ENCODE results near the gene GCNT2.
"Not testable (repeated sequence)": the region's sequence is repeated elsewhere in the genome, so short reads cannot be mapped to it uniquely, and the experiment has no call there.

Gene GCNT2

DNA sequence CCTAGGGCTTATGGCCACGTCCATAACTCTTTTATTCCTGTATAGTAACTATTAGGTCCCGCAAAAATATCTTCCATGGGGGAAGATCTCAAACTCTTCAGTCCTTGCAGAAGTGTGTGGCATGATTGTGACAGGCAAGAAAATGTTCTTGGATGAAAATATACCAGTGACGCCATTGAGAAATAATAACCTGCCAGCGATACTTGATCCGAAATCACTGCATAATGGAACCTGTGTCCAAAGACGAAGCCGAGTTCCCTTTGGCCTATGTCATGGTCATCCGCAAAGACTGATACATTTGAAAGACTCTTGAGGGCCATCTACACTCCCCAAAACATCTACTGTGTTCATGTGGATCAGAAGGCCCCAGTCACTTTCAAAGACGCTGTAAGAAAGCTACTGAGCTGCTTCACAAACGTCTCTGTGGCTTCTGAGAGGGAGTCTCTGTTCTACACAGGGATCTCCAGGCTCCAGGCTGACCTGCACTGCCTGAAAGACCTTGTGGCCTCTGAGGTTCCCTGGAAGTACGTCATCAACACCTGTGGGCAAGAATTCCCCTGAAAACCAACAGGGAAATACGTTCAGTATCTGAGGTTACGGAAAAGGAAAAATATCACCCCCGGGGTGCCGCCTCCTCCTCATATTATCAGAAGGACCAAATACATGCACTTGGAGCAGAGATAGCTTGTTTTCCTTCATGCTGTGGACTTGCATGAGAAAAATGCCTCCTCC lies 6.9 kb upstream of the GCNT2 start:
- DNase-seq (ENCODE audit: low spot score) = no peak

DNA sequence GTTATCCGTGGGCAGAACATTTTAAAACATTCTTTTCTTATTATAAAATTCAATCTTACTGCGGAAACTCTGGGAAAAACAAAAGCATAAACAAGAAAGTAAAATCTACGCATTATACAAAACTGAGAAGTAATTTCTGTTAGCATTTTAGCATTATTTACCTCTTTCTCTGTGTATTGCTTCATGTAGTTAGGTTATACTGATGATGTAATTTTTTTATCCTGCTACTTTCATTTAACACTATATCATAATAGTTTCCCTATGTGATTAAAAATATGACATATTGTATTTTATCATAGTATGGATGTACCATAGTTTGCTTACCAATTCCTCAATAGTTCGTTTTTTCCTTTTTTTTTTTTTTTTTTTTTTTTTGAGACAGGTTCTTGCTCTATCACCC lies 4.2 kb upstream of the GCNT2 start:
- no peak for DNase-seq (ENCODE audit: low spot score)

DNA sequence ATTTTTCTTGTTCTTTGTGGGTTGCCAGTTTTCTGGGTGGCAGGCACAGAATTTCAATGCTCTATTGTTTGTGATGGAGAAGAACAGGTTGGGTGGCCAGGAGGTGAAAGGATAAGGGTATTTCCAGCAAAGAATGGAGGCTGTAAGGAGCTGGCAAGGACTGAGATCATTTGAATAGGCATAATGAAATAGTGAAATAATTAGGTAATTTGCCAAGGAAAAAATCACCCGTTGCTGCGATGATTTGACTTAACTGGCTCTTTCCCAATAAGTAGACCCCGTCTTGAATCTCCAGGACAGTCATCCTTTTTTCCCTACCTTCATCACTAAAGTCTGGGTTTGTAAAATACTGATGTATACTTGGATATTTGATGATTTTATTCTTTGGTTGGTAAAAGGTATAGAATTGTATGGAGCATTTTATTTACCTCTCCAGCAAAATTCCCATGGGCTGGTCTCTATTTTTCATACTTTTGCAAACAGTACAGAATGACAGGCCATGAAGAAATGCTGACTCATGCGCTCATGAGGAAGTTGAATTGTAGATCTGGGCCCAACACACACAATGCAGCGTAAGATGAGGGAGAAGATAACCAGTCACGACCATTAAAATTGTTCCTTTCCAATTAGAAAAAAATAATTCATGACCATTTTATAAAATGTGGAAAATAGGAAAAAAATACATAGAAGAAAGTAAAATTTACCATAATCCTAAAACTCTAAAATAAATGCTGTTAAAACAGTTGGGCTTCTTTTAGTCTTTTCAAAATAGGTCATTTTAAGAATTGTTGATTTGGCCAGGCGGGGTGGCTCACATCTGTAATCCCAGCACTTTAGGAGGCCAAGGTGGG lies 2.4 kb upstream of the GCNT2 start:
- peak; percentile 63 for DNase-seq (ENCODE audit: low spot score)

DNA sequence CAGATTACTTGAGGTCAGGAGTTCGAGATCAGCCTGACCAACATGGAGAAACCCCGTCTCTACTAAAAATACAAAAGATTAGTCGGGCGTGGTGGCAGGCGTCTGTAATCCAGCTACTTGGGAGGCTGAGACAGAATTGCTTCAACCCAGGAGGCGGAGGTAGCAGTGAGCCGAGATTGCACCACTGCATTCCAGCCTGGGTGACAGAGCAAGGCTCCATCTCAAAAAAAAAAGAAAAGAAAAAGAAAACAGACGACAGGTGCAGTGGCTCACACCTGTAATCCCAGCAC lies 1.8 kb upstream of the GCNT2 start:
- DNase-seq (ENCODE audit: low spot score) = not testable (repeated sequence)

DNA sequence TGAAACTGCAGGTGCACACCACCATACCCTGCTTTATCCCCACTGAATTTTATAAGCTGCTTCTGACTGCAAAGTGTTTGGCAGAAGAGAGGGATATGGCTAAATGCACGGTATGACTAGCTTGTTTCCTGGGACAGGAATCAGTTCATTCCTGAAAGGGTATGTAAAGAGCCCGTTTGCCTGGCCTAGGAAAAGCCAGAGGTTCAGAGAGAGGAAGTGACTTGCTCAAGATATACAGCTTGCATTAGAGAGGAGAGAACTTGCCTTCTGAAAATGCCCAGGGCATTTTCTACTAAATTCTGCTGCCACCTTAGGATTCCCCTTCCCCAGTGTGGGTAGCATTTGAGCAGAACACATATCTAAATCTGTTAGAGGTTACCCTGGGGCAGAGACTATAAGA lies 683 bp upstream of the GCNT2 start:
- DNase-seq (ENCODE audit: low spot score) = no peak

DNA sequence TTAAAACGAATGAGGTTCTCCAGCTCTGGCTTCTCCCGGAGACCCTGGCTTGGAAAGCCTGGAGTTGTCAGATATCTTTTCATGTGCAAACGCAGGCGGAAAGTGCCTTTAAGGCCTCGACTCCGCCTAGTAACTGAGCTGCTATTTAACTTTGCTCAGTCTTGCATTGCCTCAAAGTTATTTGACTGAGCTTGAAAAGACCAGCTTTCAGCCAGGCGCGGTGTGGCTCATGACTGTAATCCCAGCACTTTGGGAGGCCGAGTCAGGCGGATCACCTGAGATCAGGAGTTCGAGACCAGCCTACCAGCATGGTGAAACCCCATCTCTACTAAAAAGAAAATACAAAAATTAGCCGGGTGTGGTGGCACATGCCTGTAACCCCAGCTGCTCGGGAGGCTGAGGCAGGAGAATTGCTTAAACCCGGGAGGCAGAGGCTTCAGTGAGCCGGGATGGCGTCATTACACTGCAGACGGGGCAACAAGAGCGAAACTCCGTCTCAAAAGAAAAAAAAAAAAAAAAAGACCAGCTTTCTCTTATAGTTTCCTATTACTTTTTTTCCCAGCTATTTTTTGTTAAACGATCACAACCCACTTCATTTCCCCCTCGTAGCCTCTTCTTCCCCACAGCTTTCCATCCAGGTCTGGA lies 1.9 kb downstream of the GCNT2 start:
- no peak for DNase-seq (ENCODE audit: low spot score)

DNA sequence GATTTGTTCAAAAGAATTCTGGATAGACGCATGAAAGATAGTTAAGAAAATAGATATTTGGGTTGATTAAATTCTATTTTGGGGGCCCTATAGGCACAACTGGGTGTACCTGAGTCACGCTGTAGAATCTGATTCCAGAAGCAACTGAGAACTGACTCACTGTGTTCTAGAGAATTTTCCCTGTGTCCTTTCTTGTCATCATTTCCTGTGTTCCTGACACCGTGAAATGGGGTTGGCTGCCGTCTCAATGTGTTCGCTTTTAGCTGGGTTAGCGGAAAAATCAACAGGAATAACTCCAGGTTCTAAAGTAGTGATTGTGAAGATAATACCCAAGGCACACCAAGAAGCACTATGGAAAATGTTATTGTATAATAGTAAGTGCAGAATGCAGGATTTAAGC lies 5.0 kb downstream of the GCNT2 start:
- no peak for DNase-seq (ENCODE audit: low spot score)

DNA sequence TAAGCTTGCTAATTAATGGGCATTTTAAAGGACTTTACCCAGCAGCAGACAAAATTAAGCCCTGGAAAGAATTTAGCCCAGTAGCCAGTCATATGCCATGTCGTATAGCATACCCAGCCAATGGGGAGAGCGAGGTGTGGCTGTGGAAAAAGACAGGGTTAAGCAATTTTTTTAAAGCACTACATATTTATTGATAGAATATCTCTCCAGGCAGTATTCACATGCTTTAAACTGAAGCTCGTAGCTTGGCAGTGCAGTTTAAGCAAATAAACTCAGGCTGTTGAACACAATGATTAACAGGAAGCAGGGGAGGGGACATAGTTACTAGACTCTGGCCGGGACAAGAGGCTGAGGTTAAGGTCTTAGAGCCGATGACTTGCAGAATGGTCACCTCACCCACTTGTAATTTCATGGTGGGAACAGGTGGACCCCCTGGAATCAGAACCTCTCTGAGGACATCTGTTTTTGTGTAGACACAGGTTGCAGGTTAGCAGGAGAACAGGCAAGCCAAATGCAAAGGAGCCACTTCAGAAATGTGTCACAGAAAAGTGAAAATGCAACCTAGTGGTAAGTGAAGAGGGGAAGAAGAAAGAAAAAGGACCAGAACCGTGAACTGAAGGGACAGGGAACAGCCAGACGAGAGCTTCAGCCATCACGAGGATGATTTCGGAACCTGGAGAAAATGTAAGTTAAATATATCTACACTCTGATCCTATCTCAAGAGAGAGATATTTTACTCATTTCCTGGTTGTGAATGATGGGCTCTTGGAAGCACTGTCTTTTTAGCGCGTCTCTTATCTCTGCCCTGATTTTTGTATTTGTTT lies 7.2 kb downstream of the GCNT2 start:
- peak; percentile 35 for DNase-seq (ENCODE audit: low spot score)

DNA sequence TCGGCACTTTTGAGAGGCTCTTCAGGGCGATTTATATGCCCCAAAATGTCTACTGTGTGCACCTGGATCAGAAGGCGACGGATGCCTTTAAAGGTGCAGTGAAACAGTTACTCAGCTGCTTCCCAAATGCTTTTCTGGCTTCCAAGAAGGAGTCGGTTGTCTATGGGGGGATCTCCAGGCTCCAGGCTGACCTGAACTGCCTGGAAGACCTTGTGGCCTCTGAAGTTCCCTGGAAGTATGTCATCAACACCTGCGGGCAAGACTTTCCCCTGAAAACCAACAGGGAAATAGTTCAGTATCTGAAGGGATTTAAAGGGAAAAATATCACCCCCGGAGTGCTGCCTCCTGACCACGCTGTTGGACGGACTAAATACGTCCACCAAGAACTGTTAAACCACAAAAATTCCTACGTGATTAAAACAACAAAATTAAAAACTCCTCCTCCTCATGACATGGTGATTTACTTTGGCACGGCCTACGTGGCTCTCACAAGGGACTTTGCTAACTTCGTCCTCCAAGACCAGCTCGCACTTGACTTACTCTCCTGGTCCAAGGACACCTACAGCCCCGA lies 8.2 kb downstream of the GCNT2 start:
- no peak for DNase-seq (ENCODE audit: low spot score)

DNA sequence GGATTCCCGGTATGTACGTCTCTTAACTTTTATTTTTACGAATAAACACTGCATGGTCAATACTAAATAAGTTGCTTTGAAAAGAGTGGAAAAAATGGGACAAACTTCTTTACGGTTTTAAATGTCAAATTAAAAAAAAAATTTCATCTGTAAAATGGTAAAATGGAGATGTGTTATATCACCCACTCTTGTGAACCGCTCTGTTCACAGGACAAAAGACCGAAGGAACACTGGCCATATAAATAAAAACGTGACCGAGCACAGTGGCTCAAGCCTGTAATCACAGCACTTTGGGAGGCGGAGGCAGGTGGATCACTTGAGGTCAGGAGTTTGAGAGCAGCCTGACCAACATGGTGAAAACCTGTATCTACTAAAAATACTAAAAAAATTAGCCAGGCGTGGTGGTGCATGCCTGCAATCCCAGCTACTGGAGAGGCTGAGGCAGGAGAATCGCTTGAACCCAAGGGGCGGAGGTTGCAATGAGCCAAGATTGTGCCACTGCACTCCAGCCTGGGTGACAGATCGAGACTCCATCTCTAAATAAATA lies 8.8 kb downstream of the GCNT2 start:
- DNase-seq (ENCODE audit: low spot score) = not testable (repeated sequence)

DNA sequence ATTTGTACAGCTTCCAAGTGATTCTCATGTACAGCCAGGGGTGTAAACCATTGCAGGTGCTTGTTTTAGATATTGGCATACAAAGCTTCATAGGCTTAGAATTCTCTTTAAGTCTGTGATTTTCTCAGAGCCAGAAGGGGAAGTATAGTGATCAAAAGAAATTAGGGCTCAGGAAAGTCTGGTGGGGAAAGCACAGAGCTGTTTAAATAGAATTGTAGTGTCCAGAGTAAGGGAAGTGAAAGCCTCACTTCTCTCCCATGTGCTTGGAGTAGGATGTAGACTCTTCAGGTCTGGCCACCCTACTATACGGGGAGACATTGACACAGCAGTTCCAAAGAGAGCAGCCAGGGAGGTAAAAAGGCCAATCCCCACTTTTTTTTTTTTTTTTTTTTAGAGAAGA lies 10.4 kb downstream of the GCNT2 start:
- no peak for DNase-seq (ENCODE audit: low spot score)

DNA sequence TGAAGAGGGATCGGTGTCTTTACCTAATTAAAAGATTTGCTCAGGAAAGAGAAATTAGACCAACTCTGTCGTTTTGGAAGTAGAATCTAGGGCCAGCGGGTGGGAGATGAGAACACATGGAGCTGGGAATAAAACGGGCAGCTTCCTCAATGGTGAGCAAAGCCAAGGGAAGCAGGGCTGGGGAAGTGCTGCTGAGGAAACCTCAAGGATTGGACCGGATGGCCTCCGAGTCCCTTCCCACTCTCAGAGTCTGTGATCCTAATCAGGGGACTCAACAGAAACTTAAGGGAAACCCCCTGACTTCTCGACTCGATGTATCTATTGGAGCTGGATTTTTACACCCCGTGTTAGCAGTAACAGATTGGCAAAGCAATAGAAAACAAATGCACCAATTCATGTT lies 10.8 kb downstream of the GCNT2 start:
- DNase-seq (ENCODE audit: low spot score) = no peak

DNA sequence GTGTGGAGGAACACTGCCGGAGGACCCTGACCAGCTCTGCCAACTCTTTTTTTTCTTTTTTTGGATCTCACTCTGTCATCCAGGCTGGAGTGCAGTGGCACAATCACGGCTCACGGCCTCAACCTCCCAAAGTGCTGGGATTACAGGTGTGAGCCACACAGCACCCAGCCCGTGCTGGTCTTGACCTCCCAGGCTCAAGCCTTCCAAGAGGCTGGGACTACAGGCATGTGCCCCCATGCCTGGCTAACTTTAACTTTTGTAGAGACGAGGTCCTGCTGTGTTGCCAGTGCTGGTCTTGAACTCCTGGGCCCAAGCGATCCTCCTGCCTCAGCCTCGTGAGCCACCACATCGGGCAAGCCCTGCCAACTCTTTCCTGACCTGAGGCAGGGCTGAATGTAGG lies 11.2 kb downstream of the GCNT2 start:
- DNase-seq (ENCODE audit: low spot score) = no peak

DNA sequence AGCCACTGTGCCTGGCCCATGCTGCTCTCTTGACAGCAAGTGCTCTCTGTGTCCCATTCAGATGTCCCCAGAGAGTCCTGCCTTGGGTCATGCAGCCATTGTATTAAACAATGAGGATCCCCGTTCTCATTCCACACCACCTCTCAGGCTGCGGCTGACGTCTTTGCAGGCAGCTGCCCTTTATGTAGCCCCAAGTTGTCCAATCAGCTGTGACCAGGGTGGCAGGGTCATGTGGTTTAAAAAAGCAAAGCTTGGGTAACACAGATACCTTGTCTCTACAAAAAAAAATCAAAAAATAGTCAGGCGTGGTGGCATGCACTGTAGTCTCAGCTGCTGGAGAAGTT lies 13.2 kb downstream of the GCNT2 start:
- no peak for DNase-seq (ENCODE audit: low spot score)

DNA sequence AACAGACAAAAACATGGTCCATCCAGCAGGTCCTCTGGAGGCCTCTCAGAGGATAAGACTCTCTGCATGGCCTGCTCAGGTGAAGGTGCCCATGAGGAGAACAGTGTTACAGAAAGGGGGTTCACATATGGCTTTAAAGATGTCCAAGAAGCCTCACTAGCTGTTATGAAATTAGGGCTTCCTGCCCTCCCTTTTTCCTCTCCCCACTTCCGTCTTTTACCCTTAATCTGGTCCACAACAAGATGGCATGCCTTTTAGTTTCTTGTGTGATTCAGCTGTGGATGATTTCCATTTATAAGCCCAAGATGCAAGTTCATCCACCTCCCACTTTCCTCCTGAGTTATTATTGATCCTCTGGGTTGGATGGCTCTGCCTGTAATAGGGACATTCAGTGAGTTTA lies 14.0 kb downstream of the GCNT2 start:
- no peak for DNase-seq (ENCODE audit: low spot score)

DNA sequence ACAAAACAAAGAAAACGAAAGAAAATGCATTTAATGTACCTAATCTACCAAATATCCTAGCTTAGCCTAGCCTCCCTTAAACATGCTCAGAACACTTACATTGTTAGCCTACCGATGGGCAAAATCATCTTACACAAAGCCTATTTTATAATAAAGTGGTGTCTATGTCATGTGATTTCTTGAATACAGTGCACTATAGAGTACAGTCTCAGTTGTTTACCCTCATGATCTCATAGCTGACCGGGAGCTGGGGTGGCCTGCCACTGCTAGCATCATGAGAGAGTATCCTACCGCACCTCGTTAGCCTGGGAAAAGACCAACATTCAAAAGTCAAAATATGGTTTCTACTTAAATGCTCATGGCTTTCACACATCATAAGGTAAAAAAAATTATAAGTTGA lies 16.6 kb downstream of the GCNT2 start:
- no peak for DNase-seq (ENCODE audit: low spot score)

DNA sequence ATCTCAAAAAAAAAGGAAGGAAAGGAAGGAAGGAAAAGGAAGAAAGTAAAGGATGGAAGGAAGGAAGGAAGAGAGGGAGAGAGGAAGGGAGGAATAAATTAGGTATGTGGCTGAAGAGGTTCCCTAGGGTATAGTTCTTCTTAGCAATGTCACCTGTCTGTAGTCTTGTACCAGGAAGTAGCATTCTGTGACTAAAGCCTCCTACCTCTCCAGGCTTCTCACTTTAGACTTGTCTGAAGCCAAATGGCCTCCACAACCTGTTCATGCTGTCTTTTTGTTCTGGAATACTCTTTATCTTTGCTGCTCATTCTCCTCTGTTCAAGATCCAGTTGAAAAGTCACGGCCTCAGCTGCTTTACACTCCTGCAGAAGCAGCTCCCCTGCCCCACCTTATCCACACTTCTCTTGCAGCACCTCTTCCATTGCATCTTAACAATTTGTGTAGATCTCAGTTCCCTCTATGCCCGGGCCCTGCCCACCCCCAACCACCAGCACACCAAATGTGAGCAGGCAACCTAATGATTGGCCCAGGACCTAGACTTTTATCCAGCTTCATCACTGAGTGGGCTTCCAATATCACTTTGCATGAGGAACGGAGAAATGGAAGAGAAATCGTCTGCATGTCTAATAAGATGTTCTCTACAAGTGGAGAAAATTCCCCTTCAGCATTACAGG lies 19.1 kb downstream of the GCNT2 start:
- DNase-seq (ENCODE audit: low spot score) = no peak

DNA sequence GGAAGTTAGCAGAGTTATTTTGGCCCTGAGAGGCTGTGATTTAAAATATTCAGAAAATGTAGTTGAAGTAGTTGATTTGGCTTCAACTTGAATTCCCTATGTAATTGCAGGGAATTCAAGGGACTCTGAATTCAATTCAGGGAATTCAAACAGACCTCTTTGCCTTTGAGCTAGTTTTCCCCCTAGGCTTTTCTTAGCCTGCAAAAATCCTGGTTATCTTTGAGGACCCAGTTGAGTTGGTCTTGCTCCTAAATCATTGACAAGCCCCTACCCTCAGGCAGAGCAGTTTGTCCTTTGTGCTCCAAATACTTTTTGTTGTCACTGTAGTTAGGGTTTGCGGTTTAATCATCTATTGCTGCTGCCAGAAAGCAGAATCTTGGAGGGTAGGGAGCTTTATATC lies 20.4 kb downstream of the GCNT2 start:
- DNase-seq (ENCODE audit: low spot score) = no peak

DNA sequence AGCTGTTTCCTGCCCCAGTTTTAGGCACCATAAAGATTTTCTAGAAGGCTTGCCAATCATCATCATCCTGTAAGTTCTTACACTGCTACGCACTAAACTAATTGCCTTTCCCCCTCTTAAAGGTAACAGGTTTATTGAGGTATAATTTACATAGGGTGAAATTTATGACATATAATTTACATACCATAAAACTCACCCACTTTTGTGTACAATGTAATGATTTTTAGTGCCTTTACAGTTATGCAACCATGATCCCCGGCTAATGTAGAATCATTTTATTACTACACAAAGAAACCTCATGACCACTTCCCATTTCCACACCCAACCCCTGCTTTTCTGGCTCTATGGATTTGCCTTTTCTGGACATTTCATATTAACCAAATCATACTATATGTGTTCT lies 21.1 kb downstream of the GCNT2 start:
- DNase-seq (ENCODE audit: low spot score) = no peak

DNA sequence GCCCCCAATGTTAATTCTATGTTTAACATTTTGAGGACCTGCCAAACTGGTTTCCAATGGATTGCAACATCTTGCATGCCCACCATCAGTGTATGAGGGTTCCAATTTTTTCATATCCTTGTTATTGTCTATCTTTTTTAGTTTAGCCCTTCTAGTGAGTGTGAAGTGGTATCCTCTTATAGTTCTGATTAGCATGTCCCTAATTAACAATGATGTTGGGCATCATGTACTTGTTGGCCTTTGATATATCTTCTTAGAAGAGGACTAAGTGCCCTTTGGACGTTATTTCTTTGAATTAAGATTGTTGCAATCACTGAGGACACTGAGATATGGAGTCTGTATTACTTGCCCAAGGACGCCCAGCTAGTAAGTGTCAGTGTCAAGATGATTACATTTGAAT lies 22.3 kb downstream of the GCNT2 start:
- no peak for DNase-seq (ENCODE audit: low spot score)

DNA sequence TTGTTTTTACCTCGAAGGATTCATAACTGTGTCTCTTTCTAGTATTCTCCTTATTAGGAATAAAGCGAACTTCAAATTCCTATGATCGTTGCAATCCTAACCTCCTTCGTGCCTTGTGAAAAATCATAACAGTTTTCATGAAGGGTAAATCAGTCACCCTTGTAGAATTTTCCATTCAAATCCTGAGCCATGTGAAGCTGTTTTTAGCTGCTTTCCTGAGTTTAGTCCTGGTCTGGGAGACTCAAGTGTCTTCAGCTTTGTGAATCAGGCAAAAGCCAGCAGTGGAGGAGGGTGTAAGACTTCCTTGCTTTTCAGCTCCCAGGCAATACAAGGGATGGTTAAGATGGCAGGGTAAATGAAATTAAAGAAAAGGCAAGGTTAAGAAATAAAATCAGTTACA lies 24.3 kb downstream of the GCNT2 start:
- DNase-seq (ENCODE audit: low spot score) = no peak
